ENCODE measurements around the gene PPP1R9B.

Gene PPP1R9B

DNA sequence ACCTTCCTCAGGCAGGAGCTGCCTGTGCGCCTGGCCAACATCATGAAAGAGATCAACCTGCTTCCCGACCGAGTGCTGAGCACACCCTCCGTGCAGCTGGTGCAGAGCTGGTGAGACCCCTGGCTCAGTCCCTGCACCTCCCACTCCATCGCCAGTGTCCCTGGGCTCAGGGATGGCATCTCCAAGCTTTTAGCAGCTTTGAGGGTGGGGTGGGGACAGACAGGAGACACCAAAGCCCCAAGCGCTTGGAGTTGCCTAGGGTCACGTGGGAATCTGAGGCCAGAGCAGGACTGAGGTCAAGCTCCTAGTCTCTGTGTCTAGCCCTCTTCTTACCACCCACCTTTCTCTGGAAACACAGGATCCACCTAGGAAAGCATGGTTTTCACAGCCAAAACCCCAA, 53.0 kb downstream of the PPP1R9B start:
- no CpG with 5 or more reads among the region's 7 CpGs for WGBS, 2 donors (ENCODE audit: extremely low coverage in 2 of 2, insufficient read length in 2 of 2, insufficient replicate concordance in 1 of 2)
- Histone ChIP-seq H3K23ac (ENCODE audit: low read depth, low read length, poor library complexity) (no peak overlapping the region), H2BK12ac (ENCODE audit: low read length) (no peak overlapping the region), H3K4me1 (ENCODE audit: control insufficient read depth in 2 of 2, insufficient read depth in 1 of 2, low read depth in 1 of 2, low read length in 2 of 2) (peaks cover 24 to 27% of the 10 kb centered on the region in 2 donors), H3K9ac (ENCODE audit: low read depth, low read length, poor library complexity) (no peak overlapping the region), H3K9me3 (replicated peaks in 1 of 2; ENCODE audit: control insufficient read depth in 2 of 2, insufficient read depth in 1 of 2, low read depth in 1 of 2, low read length in 2 of 2) (no peaks in the 10 kb centered on the region), H3K18ac (ENCODE audit: low read length) (no peak overlapping the region), H4K91ac (ENCODE audit: low read depth, low read length, poor library complexity) (no peak overlapping the region), H2AFZ (ENCODE audit: low read length) (no peak overlapping the region), H3K14ac (ENCODE audit: low read length) (no peak overlapping the region), H2BK15ac (ENCODE audit: low read length) (no peak overlapping the region), H2BK5ac (ENCODE audit: low read length) (no peak overlapping the region), H2AK5ac (ENCODE audit: low read depth, low read length) (no peak overlapping the region), H3K4me2 (ENCODE audit: insufficient read depth, low read length, poor library complexity, severe bottlenecking) (no peak overlapping the region), H3K27ac (replicated peaks; ENCODE audit: low read length) (no peak overlapping the region), H3K36me3 (replicated peaks in 1 of 2; ENCODE audit: control insufficient read depth in 2 of 2, insufficient read depth in 2 of 2, low read length in 2 of 2) (peaks cover 0 to 5% of the 10 kb centered on the region in 2 donors), H3K4ac (ENCODE audit: low read length) (no peak overlapping the region), H3K79me1 (ENCODE audit: low read depth, low read length) (peaks cover 8% of the 10 kb centered on the region), H3K27me3 (ENCODE audit: control insufficient read depth in 3 of 3, insufficient read depth in 3 of 3, low read depth in 1 of 3, low read length in 3 of 3) (peaks cover 0 to 4% (median 0%) of the 10 kb centered on the region in 3 experiments), H2BK120ac (ENCODE audit: low read depth, low read length) (no peak overlapping the region), H4K8ac (ENCODE audit: low read depth, low read length) (no peak overlapping the region), H3K4me3 (ENCODE audit: low read length in 2 of 2) (no peak overlapping the region)
- DNase-seq (ENCODE audit: low spot score), result no peak

DNA sequence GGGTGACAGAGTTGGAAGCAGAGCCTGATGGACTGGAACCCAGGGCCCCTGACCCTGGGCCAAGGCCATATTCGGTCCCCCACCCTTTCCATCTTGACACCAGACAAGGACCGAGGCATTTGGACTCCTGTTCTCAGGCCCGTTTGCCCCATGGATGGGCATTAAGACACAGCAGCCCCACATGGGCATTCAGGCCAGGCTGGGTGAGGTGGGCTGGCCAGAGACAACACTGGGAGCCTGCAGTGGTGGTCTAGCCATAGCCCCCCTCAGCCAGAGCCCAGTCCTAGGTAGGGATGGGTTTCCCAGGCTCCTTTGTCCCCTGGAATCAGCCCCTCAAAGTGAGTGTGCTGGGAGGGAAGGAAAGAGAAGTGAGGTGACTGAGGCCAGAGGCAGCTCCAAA, 53.7 kb downstream of the PPP1R9B start:
- Histone ChIP-seq H2BK120ac (ENCODE audit: low read depth, low read length) (no peak overlapping the region), H3K9me3 (replicated peaks in 1 of 2; ENCODE audit: control insufficient read depth in 2 of 2, insufficient read depth in 1 of 2, low read depth in 1 of 2, low read length in 2 of 2) (no peaks in the 10 kb centered on the region), H3K18ac (ENCODE audit: low read length) (no peak overlapping the region), H3K4me1 (ENCODE audit: control insufficient read depth in 2 of 2, insufficient read depth in 1 of 2, low read depth in 1 of 2, low read length in 2 of 2) (peaks cover 19 to 21% of the 10 kb centered on the region in 2 donors), H2BK15ac (ENCODE audit: low read length) (no peak overlapping the region), H2AK5ac (ENCODE audit: low read depth, low read length) (peak overlapping the region; percentile 91), H4K8ac (ENCODE audit: low read depth, low read length) (no peak overlapping the region), H3K4me2 (ENCODE audit: insufficient read depth, low read length, poor library complexity, severe bottlenecking) (no peak overlapping the region), H3K4me3 (ENCODE audit: low read length in 2 of 2) (no peak overlapping the region), H2BK5ac (ENCODE audit: low read length) (peak overlapping the region; percentile 0), H4K91ac (ENCODE audit: low read depth, low read length, poor library complexity) (no peak overlapping the region), H3K36me3 (replicated peaks in 1 of 2; ENCODE audit: control insufficient read depth in 2 of 2, insufficient read depth in 2 of 2, low read length in 2 of 2) (peaks cover 0 to 5% of the 10 kb centered on the region in 2 donors), H3K14ac (ENCODE audit: low read length) (no peak overlapping the region), H3K9ac (ENCODE audit: low read depth, low read length, poor library complexity) (peak overlapping the region; percentile 45), H3K23ac (ENCODE audit: low read depth, low read length, poor library complexity) (no peak overlapping the region), H2AFZ (ENCODE audit: low read length) (no peak overlapping the region), H2BK12ac (ENCODE audit: low read length) (no peak overlapping the region), H3K79me1 (ENCODE audit: low read depth, low read length) (peaks cover 6% of the 10 kb centered on the region), H3K4ac (ENCODE audit: low read length) (no peak overlapping the region), H3K27me3 (ENCODE audit: control insufficient read depth in 3 of 3, insufficient read depth in 3 of 3, low read depth in 1 of 3, low read length in 3 of 3) (peaks cover 0 to 4% (median 0%) of the 10 kb centered on the region in 3 experiments), H3K27ac (replicated peaks; ENCODE audit: low read length) (no peak overlapping the region)
- no CpG with 5 or more reads among the region's 3 CpGs for WGBS, 2 donors (ENCODE audit: extremely low coverage in 2 of 2, insufficient read length in 2 of 2, insufficient replicate concordance in 1 of 2)
- no peak for DNase-seq (ENCODE audit: low spot score)

- H3K23ac ChIP-seq (ENCODE audit: low read depth, low read length, poor library complexity), result peak overlapping the region; percentile 56
- DNase-seq (ENCODE audit: low spot score), result no peak
- H3K9me3 ChIP-seq (replicated peaks in 1 of 2; ENCODE audit: control insufficient read depth in 2 of 2, insufficient read depth in 1 of 2, low read depth in 1 of 2, low read length in 2 of 2), result no peaks in the 10 kb centered on the region
- H3K4me3 ChIP-seq (ENCODE audit: low read length in 2 of 2), result peak overlapping the region; percentile 81 to 86
- peak overlapping the region; percentile 91 for H2AK5ac ChIP-seq (ENCODE audit: low read depth, low read length)
- H3K27me3 ChIP-seq (ENCODE audit: control insufficient read depth in 3 of 3, insufficient read depth in 3 of 3, low read depth in 1 of 3, low read length in 3 of 3), result peaks cover 0 to 4% (median 0%) of the 10 kb centered on the region in 3 experiments
- peaks cover 12 to 14% of the 10 kb centered on the region in 2 donors for H3K4me1 ChIP-seq (ENCODE audit: control insufficient read depth in 2 of 2, insufficient read depth in 1 of 2, low read depth in 1 of 2, low read length in 2 of 2)
- H3K18ac ChIP-seq (ENCODE audit: low read length), result peak overlapping the region; percentile 44
- H3K4ac ChIP-seq (ENCODE audit: low read length), result no peak overlapping the region
- peak overlapping the region; percentile 62 for H2BK120ac ChIP-seq (ENCODE audit: low read depth, low read length)
- H3K4me2 ChIP-seq (ENCODE audit: insufficient read depth, low read length, poor library complexity, severe bottlenecking), result peak overlapping the region; percentile 74
- WGBS, 2 donors (ENCODE audit: extremely low coverage in 2 of 2, insufficient read length in 2 of 2, insufficient replicate concordance in 1 of 2), result no CpG with 5 or more reads among the region's 6 CpGs
- no peak overlapping the region for H2BK12ac ChIP-seq (ENCODE audit: low read length)
- peaks cover 0 to 5% of the 10 kb centered on the region in 2 donors for H3K36me3 ChIP-seq (replicated peaks in 1 of 2; ENCODE audit: control insufficient read depth in 2 of 2, insufficient read depth in 2 of 2, low read length in 2 of 2)
- H4K8ac ChIP-seq (ENCODE audit: low read depth, low read length), result no peak overlapping the region
- no peak overlapping the region for H2BK15ac ChIP-seq (ENCODE audit: low read length)
- H3K9ac ChIP-seq (ENCODE audit: low read depth, low read length, poor library complexity), result peak overlapping the region; percentile 55
- H2AFZ ChIP-seq (ENCODE audit: low read length), result peak overlapping the region; percentile 96
- no peak overlapping the region for H4K91ac ChIP-seq (ENCODE audit: low read depth, low read length, poor library complexity)
- peak overlapping the region; percentile 0 for H2BK5ac ChIP-seq (ENCODE audit: low read length)
- H3K27ac ChIP-seq (replicated peaks; ENCODE audit: low read length), result no peak overlapping the region
- H3K14ac ChIP-seq (ENCODE audit: low read length), result peak overlapping the region; percentile 10
- peaks cover 6% of the 10 kb centered on the region for H3K79me1 ChIP-seq (ENCODE audit: low read depth, low read length)
These were observed 54.4 kb downstream of the PPP1R9B start for GRCh38 chr17:50096092-50096491.

DNA sequence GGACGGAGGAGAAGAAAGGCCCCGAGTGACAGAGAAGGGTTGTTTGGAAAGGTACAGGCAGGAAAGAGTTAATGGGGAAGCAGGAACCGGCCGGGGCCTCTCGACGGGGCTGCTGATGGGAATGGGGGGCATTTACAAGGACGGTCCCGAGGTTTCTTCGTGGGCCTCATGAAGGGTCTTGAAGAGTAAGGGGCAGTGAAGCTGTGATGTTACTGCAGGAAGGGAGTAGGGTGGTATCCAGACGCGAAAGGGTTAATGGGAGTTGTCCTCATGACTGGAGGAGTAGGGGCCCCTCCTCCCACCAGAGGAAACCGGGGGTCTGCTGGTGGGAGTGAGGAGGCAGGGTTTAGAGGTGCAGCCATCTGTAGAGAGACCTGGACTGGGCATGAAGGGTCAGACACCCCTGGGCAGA, 54.8 kb downstream of the PPP1R9B start:
- Histone ChIP-seq H2BK12ac (ENCODE audit: low read length) (no peak overlapping the region), H3K36me3 (replicated peaks in 1 of 2; ENCODE audit: control insufficient read depth in 2 of 2, insufficient read depth in 2 of 2, low read length in 2 of 2) (peaks cover 0 to 5% of the 10 kb centered on the region in 2 donors), H3K4ac (ENCODE audit: low read length) (peak overlapping the region; percentile 29), H2BK15ac (ENCODE audit: low read length) (peak overlapping the region; percentile 87), H2BK120ac (ENCODE audit: low read depth, low read length) (peak overlapping the region; percentile 62), H3K9ac (ENCODE audit: low read depth, low read length, poor library complexity) (peak overlapping the region; percentile 98), H4K91ac (ENCODE audit: low read depth, low read length, poor library complexity) (no peak overlapping the region), H3K79me1 (ENCODE audit: low read depth, low read length) (peaks cover 6% of the 10 kb centered on the region), H3K23ac (ENCODE audit: low read depth, low read length, poor library complexity) (peak overlapping the region; percentile 56), H3K18ac (ENCODE audit: low read length) (peak overlapping the region; percentile 96), H2AK5ac (ENCODE audit: low read depth, low read length) (peak overlapping the region; percentile 81), H4K8ac (ENCODE audit: low read depth, low read length) (no peak overlapping the region), H3K4me1 (ENCODE audit: control insufficient read depth in 2 of 2, insufficient read depth in 1 of 2, low read depth in 1 of 2, low read length in 2 of 2) (peaks cover 8 to 10% of the 10 kb centered on the region in 2 donors), H3K9me3 (replicated peaks in 1 of 2; ENCODE audit: control insufficient read depth in 2 of 2, insufficient read depth in 1 of 2, low read depth in 1 of 2, low read length in 2 of 2) (no peaks in the 10 kb centered on the region), H3K27me3 (ENCODE audit: control insufficient read depth in 3 of 3, insufficient read depth in 3 of 3, low read depth in 1 of 3, low read length in 3 of 3) (peaks cover 0 to 7% (median 0%) of the 10 kb centered on the region in 3 experiments), H3K4me3 (ENCODE audit: low read length in 2 of 2) (peak overlapping the region; percentile 81 to 86), H3K14ac (ENCODE audit: low read length) (peak overlapping the region; percentile 10), H2BK5ac (ENCODE audit: low read length) (peak overlapping the region; percentile 0), H3K27ac (replicated peaks; ENCODE audit: low read length) (no peak overlapping the region), H3K4me2 (ENCODE audit: insufficient read depth, low read length, poor library complexity, severe bottlenecking) (peak overlapping the region; percentile 74), H2AFZ (ENCODE audit: low read length) (peak overlapping the region; percentile 96)
- no CpG with 5 or more reads among the region's 12 CpGs for WGBS, 2 donors (ENCODE audit: extremely low coverage in 2 of 2, insufficient read length in 2 of 2, insufficient replicate concordance in 1 of 2)
- DNase-seq (ENCODE audit: low spot score), result no peak

All from neuronal stem cell (in vitro differentiated cells).